Endothelial cell (in vitro differentiated cells): Measurements from ENCODE around the gene MCRIP1. TPM values are rescaled to one million over a fixed set of nuclear protein-coding genes. Genes with fewer than 3 reads are reported as not detected.
A peak's percentile ranks its signal among the peaks of the same experiment; 100 is the strongest.

Experiments used
- DNase-seq: peaks from one replicate; pipeline ENCODE4 v3.0.0; 2021; ENCODE audit warnings: low spot score
- H3K27ac Mint-ChIP-seq: one replicate; pipeline ENCODE4 v1.8.0; 2021; ENCODE audit warnings: mixed read lengths, inconsistent platforms; ENCODE audit not compliant: unreplicated experiment
- H3K27me3 Mint-ChIP-seq: one replicate; pipeline ENCODE4 v1.8.0; 2021; ENCODE audit warnings: mild to moderate bottlenecking, moderate library complexity, mixed read lengths, inconsistent platforms; ENCODE audit not compliant: unreplicated experiment
- H3K36me3 Mint-ChIP-seq: one replicate; pipeline ENCODE4 v1.8.0; 2021; ENCODE audit warnings: mild to moderate bottlenecking, low read depth, mixed read lengths, inconsistent platforms; ENCODE audit not compliant: unreplicated experiment
- H3K4me1 Mint-ChIP-seq: one replicate; pipeline ENCODE4 v1.8.0; 2021; ENCODE audit warnings: mild to moderate bottlenecking, mixed read lengths, inconsistent platforms; ENCODE audit not compliant: unreplicated experiment
- H3K4me3 Mint-ChIP-seq: one replicate; pipeline ENCODE4 v1.8.0; 2021; ENCODE audit warnings: mild to moderate bottlenecking, mixed read lengths, inconsistent platforms; ENCODE audit not compliant: unreplicated experiment
- H3K9me3 Mint-ChIP-seq: one replicate; pipeline ENCODE4 v1.8.0; 2021; ENCODE audit warnings: mixed read lengths, inconsistent platforms; ENCODE audit not compliant: unreplicated experiment
- CTCF ChIP-seq: fragments of 200-600 bp; sonication (generic); IDR thresholded peaks from one replicate; pipeline ENCODE4 v1.5.0; 2021; ENCODE audit warnings: antibody characterized with exemption; ENCODE audit not compliant: unreplicated experiment
- total RNA-seq: library from RNA; stranded (reverse); fragmentation: NEBNext Ultra II Directional; extraction: Animal tissue kit (Norgen Biotek cat#: 25700); gene quantifications from one replicate; pipeline ENCODE4 v1.2.1, GENCODE V29; 2021; ENCODE audit not compliant: unreplicated experiment

MCRIP1 gene
- total RNA-seq, 1 donor from 2014 or later, result 190 TPM

GRCh38 chr17:81860756-81861568 lies 27.9 kb upstream of the MCRIP1 start:
- H3K36me3 Mint-ChIP-seq, result peaks cover 22% of the 10 kb centered on the region
- peak; percentile 99 for DNase-seq
- peaks cover 25% of the 10 kb centered on the region for H3K27me3 Mint-ChIP-seq
- TF ChIP-seq CTCF, result no peak
- H3K27ac Mint-ChIP-seq, result peak overlapping the region; percentile 98
- H3K4me1 Mint-ChIP-seq, result peaks cover 31% of the 10 kb centered on the region
- no peaks in the 10 kb centered on the region for H3K9me3 Mint-ChIP-seq
- peak overlapping the region; percentile 95 for H3K4me3 Mint-ChIP-seq

GRCh38 chr17:81859906-81860755 lies 27.0 kb upstream of the MCRIP1 start, which contains the start of gene P4HB:
TSS of gene P4HB (minus strand) at chr17:81860535. CDS start at chr17:81860471, 64 bp downstream.
- no peak for TF ChIP-seq CTCF
- peak; percentile 37 for DNase-seq
- Mint-ChIP-seq H3K27me3 (peaks cover 19% of the 10 kb centered on the region), H3K9me3 (no peaks in the 10 kb centered on the region), H3K4me1 (peaks cover 31% of the 10 kb centered on the region), H3K36me3 (peaks cover 27% of the 10 kb centered on the region), H3K27ac (peak within 1 kb of the TSS; percentile 98), H3K4me3 (peak within 1 kb of the TSS; percentile 98)

- peaks cover 27% of the 10 kb centered on the region for H3K36me3 Mint-ChIP-seq
- H3K4me3 Mint-ChIP-seq, result peak overlapping the region; percentile 98
- H3K9me3 Mint-ChIP-seq, result no peaks in the 10 kb centered on the region
- no peak for DNase-seq
- no peak for TF ChIP-seq CTCF
- H3K4me1 Mint-ChIP-seq, result peaks cover 31% of the 10 kb centered on the region
- H3K27ac Mint-ChIP-seq, result peak overlapping the region; percentile 91
- H3K27me3 Mint-ChIP-seq, result peaks cover 17% of the 10 kb centered on the region
These were observed 26.1 kb upstream of the MCRIP1 start for GRCh38 chr17:81858967-81859905.

- Mint-ChIP-seq H3K27ac (peak overlapping the region; percentile 61), H3K36me3 (peaks cover 23% of the 10 kb centered on the region), H3K4me1 (peaks cover 27% of the 10 kb centered on the region), H3K9me3 (no peaks in the 10 kb centered on the region), H3K4me3 (peak overlapping the region; percentile 98), H3K27me3 (peaks cover 14% of the 10 kb centered on the region)
- no peak for TF ChIP-seq CTCF
- DNase-seq, result no peak
These were observed 25.3 kb upstream of the MCRIP1 start for GRCh38 chr17:81858170-81858966.
